CD4-positive, alpha-beta T cell treated with Interleukin-2 at 100 ng/mL for 4 hours (primary cell): Measurements from ENCODE around the gene ANKIB1.
A peak's percentile ranks its signal among the peaks of the same experiment; 100 is the strongest.
"Not testable (repeated sequence)": the region's sequence is repeated elsewhere in the genome, so short reads cannot be mapped to it uniquely, and the experiment has no call there.

Experiments
- DNase-seq: peaks from one replicate; pipeline ENCODE4 v3.0.0-alpha.2; 2020; ENCODE audit warnings: low spot score

Gene ANKIB1

GRCh38 chr7:92245487-92246359 is at the start of gene ANKIB1, which contains the start of gene KRIT1:
TSS of gene ANKIB1 (plus strand) at chr7:92245974. CDS start at chr7:92294979, 49,005 bp downstream.
TSS of gene KRIT1 (minus strand) at chr7:92245914. CDS start at chr7:92242135, 3,779 bp downstream.
- DNase-seq = peak; percentile 88

- DNase-seq = no peak
Measured at GRCh38 chr7:92200791-92201190, 45.0 kb upstream of the ANKIB1 start.

GRCh38 chr7:92205987-92206386 is 39.8 kb upstream of the ANKIB1 start:
- DNase-seq = no peak

- no peak for DNase-seq
Measured at GRCh38 chr7:92206672-92207071, 39.1 kb upstream of the ANKIB1 start.

GRCh38 chr7:92221766-92222165 is 24.0 kb upstream of the ANKIB1 start:
- no peak for DNase-seq

- DNase-seq = no peak
Measured at GRCh38 chr7:92226981-92227380, 18.8 kb upstream of the ANKIB1 start.

- DNase-seq = no peak
Measured at GRCh38 chr7:92228100-92228499, 17.7 kb upstream of the ANKIB1 start.

GRCh38 chr7:92228742-92229141 is 17.0 kb upstream of the ANKIB1 start:
- no peak for DNase-seq

GRCh38 chr7:92230547-92230946 is 15.2 kb upstream of the ANKIB1 start:
- no peak for DNase-seq

- DNase-seq = no peak
Measured at GRCh38 chr7:92242972-92243371, 2.8 kb upstream of the ANKIB1 start.

GRCh38 chr7:92244808-92245486 is 827 bp upstream of the ANKIB1 start:
- no peak for DNase-seq

- peak; percentile 33 for DNase-seq
Measured at GRCh38 chr7:92246360-92247101, 757 bp downstream of the ANKIB1 start.

GRCh38 chr7:92250603-92251002 is 4.8 kb downstream of the ANKIB1 start:
- no peak for DNase-seq

- DNase-seq = no peak
Measured at GRCh38 chr7:92251181-92251580, 5.4 kb downstream of the ANKIB1 start.

- DNase-seq = no peak
Measured at GRCh38 chr7:92253251-92253650, 7.5 kb downstream of the ANKIB1 start.

GRCh38 chr7:92254800-92255199 is 9.0 kb downstream of the ANKIB1 start:
- not testable (repeated sequence) for DNase-seq

- DNase-seq = no peak
Measured at GRCh38 chr7:92255308-92255707, 9.5 kb downstream of the ANKIB1 start.

GRCh38 chr7:92259062-92259461 is 13.3 kb downstream of the ANKIB1 start:
- DNase-seq = no peak

- DNase-seq = no peak
Measured at GRCh38 chr7:92259610-92260247, 14.0 kb downstream of the ANKIB1 start.

- DNase-seq = no peak
Measured at GRCh38 chr7:92260248-92260781, 14.5 kb downstream of the ANKIB1 start.

GRCh38 chr7:92266415-92267241 is 20.9 kb downstream of the ANKIB1 start:
- DNase-seq = no peak
